HG03469 (cell line): Measurements from ENCODE around the gene SCYGR2.

Source experiments
- ATAC-seq: cut with Tn5 transposase; IDR thresholded peaks from one replicate; pipeline ENCODE4 v1.9.1; 2021; ENCODE audit warnings: mild to moderate bottlenecking, moderate library complexity, moderate number of reproducible peaks; ENCODE audit not compliant: unreplicated experiment

SCYGR2 gene

DNA sequence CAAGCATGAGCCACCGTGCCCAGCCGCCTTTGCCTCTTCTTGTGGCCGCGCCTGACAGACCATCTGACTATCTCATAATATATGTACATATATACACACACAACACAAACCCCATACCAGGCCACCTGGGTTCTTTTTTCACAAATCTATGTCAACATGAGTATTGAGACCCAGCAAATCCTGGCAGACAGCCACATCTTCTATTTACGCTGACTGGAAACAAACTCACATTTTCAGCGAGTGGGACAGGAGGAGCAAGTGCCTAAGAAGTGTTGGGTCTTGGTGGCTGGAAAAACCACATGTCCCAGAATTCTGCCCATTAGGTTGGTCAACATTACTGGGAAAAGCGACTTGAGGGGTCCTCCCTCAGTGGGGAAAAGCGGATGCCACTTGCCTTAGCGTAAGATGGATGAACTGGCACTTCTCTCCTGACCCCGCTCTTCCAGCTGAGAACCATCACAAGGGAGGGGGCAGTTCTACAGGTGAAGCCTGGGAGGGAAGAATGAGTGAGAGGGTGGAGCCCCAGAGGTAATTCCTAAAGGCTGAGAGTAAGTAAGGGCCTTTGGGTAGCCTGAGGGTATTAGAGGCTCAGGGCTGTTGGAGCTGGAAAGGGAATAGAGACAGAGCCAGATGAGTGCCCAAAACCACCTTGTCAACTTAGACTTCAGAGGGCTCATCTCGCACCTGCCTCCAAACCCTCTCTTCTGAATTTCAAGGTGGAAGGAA lies 14.0 kb downstream of the SCYGR2 start:
- ATAC-seq, result no peak

DNA sequence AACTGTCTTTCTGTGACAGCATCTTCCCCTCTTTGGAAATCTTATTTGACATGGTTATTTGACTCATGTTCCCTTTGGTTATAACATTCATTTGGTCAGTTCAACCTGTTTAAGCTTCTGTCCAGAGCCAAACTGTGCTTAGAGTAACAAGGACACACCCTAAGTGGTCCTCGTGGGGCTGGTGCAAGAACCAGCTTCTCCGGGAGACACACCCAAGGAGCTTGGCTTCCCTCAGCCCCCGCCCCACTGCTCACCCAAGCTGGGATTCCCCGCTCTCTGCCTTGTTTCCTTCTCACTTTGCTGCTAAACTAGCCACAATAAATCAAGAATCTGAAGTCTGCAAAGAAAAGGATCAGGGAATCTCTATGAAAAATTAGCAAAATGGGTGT lies 14.6 kb downstream of the SCYGR2 start:
- no peak for ATAC-seq

DNA sequence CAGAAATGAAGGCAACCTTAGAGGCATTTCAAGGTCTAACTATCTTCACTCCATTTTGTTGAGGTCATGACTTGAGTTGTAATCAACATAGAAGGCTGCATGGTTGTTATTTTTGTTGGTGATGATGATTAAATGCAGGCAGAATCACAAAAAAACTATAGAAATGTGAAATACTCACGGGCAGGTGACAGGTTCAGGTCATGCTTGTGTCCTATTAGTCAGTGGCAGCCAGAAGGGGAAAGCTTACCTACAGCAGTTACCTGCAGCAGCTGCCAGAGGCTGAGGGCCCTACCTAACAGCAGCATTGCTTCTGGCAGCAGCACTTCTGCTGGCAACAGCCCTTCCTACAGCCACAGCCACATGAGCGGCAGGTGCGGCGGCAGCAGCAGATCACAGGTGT lies 15.6 kb downstream of the SCYGR2 start:
- ATAC-seq, result no peak

DNA sequence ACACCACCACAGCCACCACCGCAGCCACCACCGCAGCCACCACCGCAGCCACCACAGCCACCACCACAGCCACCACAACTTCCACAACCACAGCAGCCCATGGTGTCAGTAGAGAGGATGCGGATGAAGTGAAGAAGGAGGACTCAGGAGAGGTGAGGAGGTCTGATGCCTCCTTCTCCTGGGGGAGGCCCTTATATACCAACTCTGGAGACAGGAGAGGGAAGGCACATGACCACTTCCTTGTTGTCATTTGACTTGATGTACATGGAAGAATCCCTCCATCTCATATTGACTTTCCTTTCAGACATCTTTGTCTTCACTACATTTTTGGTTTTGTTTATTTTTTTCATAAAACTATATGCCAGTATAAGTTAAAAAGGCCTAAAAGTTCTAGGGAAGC lies 16.0 kb downstream of the SCYGR2 start, which contains the start of gene SCYGR3:
TSS of gene SCYGR3 (minus strand) at position 101 of the 400 bp plus-strand sequence. CDS start at position 101, 0 bp downstream.
- ATAC-seq, result no peak

DNA sequence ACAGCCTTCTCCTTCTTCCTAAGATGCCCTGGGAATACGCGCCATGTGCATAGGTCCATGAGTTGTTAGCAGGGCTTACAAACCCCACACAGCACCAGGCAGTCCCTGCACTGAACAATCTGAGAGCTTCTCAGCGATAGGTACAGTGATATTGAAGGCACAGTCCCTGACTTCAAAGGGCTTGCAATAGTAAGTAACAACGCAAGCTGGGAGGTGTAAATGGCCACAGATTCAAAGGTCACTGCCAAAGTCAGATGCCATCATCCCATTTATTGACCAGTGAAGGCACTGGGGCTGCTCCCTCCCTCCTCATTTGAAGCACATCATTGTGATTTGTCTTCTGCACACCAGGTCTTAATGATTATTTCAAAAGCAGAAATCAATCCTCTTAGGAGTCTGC lies 16.5 kb downstream of the SCYGR2 start:
- no peak for ATAC-seq

DNA sequence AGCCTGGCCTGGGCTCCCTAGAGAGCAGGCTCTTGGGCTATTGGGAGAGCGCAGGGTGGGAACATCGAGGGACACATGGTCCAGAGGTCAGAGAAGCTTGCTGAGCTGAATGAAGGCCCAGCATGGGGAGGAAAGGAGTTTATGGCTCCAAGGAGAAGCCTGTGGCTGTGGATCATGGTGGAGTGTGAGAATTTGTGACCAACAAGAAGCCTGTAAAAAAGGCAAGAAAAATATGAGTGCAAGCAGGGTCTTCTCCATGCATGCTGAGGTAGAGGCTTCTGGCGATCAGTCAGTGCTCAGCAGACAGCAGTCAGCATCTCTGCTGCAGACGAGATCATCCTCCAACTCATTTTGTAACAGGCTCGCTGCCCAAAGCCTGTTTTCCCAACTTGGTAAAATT lies 17.2 kb downstream of the SCYGR2 start:
- no peak for ATAC-seq

DNA sequence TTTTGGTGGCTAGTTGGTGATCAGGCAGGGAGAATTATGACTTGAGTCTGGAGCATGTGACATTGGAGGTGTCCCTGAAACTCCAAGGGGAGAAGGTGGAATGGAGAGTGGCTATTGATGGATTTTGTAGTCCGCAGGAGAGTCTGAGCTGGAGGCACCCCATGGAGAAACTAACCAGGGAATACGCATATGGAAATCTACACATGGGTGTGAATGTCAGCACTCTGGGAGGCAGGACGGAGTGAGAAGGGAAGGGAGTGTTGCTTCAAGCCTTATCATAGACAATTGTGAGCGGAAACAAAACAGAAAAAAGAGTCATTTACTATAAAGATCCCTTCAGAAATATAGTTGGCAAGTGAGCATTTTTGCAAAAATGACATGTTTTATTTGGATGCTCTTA lies 17.9 kb downstream of the SCYGR2 start:
- no peak for ATAC-seq

DNA sequence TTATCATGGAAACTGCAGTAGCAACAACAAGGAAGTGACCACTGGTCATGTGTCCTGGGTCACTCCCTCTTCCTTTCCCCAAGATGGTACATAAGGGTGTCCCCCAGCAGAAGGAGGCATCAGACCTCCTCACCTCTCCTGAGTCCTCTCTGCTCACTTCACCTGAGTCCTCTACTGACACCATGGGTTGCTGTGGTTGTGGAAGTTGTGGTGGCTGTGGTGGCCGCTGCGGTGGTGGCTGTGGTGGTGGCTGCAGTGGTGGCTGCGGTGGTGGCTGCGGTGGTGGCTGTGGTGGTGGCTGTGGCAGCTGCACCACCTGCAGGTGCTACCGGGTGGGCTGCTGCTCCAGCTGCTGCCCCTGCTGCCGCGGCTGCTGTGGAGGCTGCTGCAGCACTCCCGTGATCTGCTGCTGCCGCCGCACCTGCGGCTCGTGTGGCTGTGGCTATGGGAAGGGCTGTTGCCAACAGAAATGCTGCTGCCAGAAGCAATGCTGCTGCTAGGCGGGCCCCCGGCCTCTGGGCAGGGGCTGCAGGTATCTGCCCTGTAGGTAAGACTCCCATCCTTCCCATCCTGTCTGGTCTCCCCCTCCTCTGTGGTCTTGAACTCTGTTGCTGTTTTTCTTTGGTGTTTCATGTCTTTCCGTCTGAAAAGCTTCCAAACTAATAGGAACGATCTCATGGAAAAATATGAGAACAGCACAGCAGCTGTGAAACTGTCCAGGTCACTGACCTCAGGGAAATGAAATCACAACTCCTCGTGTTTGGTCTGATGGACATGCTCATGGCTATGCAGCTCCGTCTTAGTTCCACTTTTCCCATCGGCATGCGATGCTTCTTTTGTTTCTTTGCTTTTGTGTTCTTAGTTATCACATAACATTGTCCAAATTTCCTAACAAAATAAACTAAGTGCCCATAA lies 18.9 kb downstream of the SCYGR2 start, which contains the start of gene SCYGR4:
TSS of gene SCYGR4 (plus strand) at position 183 of the 915 bp plus-strand sequence. CDS start at position 183, 0 bp downstream.
- ATAC-seq, result no peak

DNA sequence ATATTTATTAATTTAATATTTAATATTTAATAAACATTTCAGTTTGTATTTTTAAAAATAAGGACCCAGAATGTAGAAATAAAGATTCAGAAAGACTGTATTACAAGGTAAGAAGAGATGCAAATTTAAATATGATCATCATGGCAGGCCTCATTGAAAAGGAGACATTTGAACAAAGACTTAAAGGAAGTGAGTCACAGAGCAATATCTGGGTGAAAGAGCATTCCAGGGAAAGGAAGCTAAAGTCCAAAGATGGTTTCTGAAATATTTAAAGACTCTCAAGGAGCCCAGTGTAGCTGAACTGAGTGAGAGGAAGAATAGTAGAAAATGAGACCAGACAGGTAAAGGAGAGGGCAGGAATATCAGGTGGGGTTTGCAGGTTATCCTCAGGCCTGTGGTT lies 24.5 kb downstream of the SCYGR2 start:
- ATAC-seq, result no peak

DNA sequence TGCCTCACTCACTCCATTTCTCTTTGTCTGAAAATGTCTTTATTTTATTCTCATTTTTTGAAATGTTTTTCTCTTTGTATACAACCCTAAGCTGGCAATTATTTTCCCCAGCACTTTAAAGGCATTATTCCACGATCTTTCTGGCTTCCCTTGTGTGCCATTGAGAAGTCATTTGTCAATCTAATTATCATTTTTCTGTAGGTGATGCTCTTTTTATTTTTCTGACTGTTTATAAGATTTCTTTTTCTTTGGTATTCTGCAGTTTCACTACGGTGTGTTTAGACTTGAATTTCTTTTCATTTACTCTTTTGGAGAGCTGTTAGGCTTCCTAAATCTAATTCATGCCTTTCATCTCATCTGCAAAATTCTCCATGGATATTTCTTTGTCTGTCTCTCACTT lies 26.7 kb downstream of the SCYGR2 start:
- no peak for ATAC-seq

DNA sequence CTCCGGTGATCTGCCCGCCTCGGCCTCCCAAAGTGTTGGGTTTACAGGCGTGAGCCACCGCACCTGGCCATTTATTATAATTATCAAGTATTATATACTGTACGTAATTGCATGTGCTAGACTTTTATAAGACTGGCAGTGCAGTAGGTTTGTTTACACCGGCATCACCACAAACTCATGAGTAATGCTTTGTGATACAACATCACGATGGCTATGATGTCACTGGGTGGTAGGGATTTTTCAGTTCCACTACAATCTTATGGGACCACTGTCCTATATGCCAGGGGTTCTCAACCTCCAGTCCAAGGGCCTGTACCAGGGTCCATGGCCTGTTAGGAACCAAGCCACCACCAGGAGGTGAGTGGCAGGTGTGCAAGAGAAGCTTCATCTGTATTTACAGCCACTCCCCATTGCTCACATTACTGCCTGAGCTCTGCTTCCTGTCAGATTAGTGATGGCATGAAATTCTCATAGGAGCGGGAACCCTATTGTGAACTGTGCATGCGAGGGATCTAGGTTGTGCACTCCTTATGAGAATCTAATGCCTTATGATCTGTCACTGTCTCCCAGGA lies 28.0 kb downstream of the SCYGR2 start:
- ATAC-seq, result no peak

DNA sequence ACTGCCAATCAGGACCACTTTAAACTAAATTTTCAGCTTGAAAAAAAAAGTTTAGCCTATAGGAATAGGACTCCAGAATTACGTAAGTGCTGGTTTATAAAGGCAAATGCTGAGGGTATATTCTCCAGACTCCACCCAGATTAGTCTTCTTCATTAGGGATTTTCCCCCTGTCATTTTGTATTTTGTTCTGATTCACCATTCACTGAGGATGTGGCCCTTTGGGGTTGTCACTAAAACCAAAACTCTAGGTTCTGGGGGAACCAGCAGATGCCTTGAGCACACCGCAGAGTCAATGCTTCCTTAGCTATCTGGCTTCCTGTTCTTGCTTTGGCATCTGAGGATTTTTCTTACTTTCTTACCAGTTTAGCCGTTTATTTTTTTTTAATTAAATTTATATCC lies 29.1 kb downstream of the SCYGR2 start:
- ATAC-seq, result peak; percentile 93

DNA sequence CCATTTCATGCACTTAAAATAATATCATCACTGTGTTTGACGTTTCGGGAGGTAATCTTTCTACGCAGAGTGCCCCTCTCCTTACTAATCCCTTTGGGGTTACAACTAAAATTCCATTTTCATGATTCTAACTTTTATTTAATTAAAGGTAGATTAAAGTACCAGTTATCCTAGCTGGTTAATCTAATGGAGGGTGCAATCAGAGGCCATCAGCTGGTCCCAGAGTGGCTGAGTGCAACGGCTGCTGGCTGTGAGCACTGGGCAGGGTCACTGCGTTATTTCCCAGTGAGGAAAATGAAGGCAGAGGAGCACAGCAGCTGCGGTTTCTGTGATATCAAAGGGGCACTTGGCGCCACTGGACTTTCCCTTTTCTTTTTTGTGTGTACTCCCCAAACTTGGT lies 30.7 kb downstream of the SCYGR2 start:
- no peak for ATAC-seq

DNA sequence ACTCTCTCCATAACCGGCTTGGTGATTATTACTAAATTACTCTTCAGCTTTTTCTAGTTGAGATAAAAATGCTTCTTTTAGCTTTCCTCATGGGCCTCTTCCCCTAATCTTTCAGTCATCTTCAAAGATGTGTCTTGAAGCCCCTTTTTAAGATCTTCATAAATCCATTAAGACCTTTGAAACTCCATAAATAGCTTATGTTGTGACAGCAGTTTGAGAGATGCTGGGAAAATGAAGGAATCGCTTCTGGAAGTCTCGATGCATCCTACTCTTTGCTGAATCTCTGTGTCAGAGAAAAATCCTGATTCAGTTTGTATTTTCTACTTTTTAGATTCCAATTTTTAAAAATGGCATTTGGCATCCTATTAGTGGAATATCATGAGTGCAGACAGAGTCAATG lies 31.6 kb downstream of the SCYGR2 start:
- ATAC-seq, result no peak

DNA sequence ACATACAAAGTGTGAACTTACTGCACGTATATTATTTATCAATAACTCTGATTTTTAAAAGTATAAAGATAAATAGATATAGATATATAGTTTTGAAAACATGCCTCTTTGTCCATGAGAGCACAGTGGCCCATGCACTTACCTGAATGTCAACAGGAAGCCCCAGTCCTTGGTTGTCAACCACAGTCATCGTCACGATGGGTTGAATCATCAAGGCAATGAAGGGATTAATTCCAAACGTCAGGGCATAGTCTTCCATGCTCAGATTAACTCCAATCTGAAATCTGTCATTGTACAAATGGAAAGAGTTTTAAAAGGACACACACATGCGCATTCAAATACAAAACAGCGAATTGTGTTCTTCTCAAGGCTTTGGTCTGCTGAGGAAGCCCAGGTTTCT lies 34.1 kb downstream of the SCYGR2 start:
- no peak for ATAC-seq

DNA sequence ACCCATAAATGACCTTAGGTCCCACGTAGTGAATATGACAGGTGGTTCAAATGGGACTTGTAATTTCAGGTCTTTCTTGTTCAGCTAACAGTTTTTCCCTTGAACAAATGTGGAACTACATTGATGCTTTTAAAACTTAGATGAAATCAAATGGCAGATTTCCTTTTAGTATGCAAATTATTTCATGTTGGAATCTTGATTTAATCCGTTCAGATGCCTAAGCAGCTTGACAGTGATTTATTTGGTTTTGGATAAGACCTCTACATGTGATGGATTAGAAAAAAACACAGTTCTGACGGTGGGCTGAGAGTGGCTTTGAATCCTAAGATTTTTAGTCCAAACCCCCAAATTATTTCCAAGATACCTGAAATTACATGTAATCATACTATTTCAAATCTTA lies 35.5 kb downstream of the SCYGR2 start:
- no peak for ATAC-seq

DNA sequence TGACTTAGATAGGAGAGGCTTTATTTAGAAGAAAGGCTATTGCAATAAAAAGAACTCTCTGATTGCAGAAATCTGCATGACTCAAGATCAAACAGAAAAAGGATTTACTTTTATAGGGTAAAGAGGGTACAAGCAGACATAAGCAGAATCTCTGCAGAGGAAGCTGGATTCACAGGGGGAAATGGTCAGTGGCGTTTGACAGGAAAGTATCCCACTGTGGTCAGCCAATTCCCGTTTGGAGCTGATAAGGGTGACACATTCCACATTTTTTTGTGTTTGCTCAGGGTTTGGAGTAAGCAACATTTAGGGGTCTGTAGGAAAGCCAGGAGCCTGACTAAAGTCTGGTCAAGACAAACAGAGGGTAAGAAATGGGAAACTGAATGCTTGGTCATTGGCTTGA lies 44.0 kb downstream of the SCYGR2 start:
- ATAC-seq, result no peak

DNA sequence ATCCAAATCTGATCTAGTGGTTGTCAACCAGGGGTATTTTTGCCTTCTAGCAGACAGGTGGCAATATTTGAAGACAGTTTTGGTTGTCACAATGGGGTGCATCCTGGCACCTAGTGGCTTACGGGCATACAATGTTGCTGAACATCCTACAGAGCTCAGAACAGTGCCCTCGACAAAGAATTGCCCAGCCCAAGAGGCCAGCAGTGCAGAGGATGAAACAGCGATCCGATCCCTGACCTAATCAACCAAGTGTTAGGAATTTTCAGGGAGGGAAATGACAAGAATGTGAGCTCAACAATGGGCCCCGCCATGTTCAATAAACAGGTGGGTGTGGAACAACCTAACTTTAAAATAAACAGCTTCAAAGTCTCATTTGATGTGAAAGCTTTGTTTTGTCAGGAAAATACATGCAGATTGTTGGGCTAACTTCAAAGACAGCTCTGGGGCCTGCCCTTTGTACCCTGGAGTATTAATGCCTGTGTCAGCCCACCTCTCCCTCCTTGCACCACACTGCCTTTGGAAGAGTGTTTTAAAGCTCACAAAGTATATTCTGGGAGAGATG lies 45.4 kb downstream of the SCYGR2 start:
- ATAC-seq, result no peak
